ENCODE data around the gene MMP3.

MMP3 gene

GRCh38 chr11:102868339-102868738 lies 24.9 kb upstream of the MMP3 start:
- H4K20me1 ChIP-seq: no peaks in the 10 kb centered on the region
- H3K36me3 ChIP-seq: peaks cover 0 to 28% (median 0%) of the 10 kb centered on the region in 11 experiments; a peak in 3 of 22 replicates
- TF ChIP-seq Cebpa-rat (IDR thresholded peaks at IDR 0.05): no peak
- no peak overlapping the region for H3K4me3 ChIP-seq
- H3K4me2 ChIP-seq: peak overlapping the region; percentile 5 to 61 (median 20); a peak in 11 of 22 replicates
- H3K9ac ChIP-seq: no peak overlapping the region
- H3K9me3 ChIP-seq (replicated peaks in 1 of 11): no peaks in the 10 kb centered on the region
- H3K27ac ChIP-seq: peak overlapping the region in 5 of 11 experiments; percentile 13 to 52 (median 47); a peak in 6 of 22 replicates
- no peaks in the 10 kb centered on the region for H3K27me3 ChIP-seq
- peaks cover 0 to 22% (median 8%) of the 10 kb centered on the region in 10 experiments; a peak in 10 of 20 replicates for H3K4me1 ChIP-seq

GRCh38 chr11:102864724-102865123 lies 21.3 kb upstream of the MMP3 start:
- TF ChIP-seq Cebpa-rat (IDR thresholded peaks at IDR 0.05): no peak
- Histone ChIP-seq H3K9me3 (replicated peaks in 1 of 11) (no peaks in the 10 kb centered on the region), H4K20me1 (no peaks in the 10 kb centered on the region), H3K4me1 (peaks cover 0 to 31% (median 8%) of the 10 kb centered on the region in 10 experiments; a peak in 10 of 20 replicates), H3K4me2 (no peak overlapping the region), H3K36me3 (peaks cover 0 to 28% (median 0%) of the 10 kb centered on the region in 11 experiments; a peak in 3 of 22 replicates), H3K27me3 (no peaks in the 10 kb centered on the region), H3K27ac (no peak overlapping the region), H3K9ac (no peak overlapping the region), H3K4me3 (no peak overlapping the region)

- no peak overlapping the region for H3K9ac ChIP-seq
- no peaks in the 10 kb centered on the region for H3K9me3 ChIP-seq (replicated peaks in 1 of 11)
- H3K27me3 ChIP-seq: no peaks in the 10 kb centered on the region
- no peak overlapping the region for H3K4me2 ChIP-seq
- no peak for TF ChIP-seq Cebpa-rat (IDR thresholded peaks at IDR 0.05)
- no peaks in the 10 kb centered on the region for H3K4me1 ChIP-seq
- no peaks in the 10 kb centered on the region for H4K20me1 ChIP-seq
- H3K4me3 ChIP-seq: no peak overlapping the region
- no peaks in the 10 kb centered on the region for H3K36me3 ChIP-seq
- H3K27ac ChIP-seq: no peak overlapping the region
Measured at GRCh38 chr11:102853956-102854355, 10.5 kb upstream of the MMP3 start.

- Histone ChIP-seq H3K9ac (no peak overlapping the region), H3K4me3 (no peak overlapping the region), H3K4me1 (no peaks in the 10 kb centered on the region), H4K20me1 (no peaks in the 10 kb centered on the region), H3K27me3 (no peaks in the 10 kb centered on the region), H3K27ac (no peak overlapping the region), H3K36me3 (no peaks in the 10 kb centered on the region), H3K4me2 (no peak overlapping the region), H3K9me3 (replicated peaks in 1 of 11) (no peaks in the 10 kb centered on the region)
- TF ChIP-seq Cebpa-rat (IDR thresholded peaks at IDR 0.05): no peak
Measured at GRCh38 chr11:102853055-102853454, 9.6 kb upstream of the MMP3 start.

GRCh38 chr11:102850973-102851745 lies 7.8 kb upstream of the MMP3 start:
- no peaks in the 10 kb centered on the region for H3K36me3 ChIP-seq
- no peaks in the 10 kb centered on the region for H3K9me3 ChIP-seq (replicated peaks in 1 of 11)
- H3K27me3 ChIP-seq: no peaks in the 10 kb centered on the region
- no peak for TF ChIP-seq Cebpa-rat (IDR thresholded peaks at IDR 0.05)
- H3K4me1 ChIP-seq: no peaks in the 10 kb centered on the region
- H3K9ac ChIP-seq: no peak overlapping the region
- no peaks in the 10 kb centered on the region for H4K20me1 ChIP-seq
- no peak overlapping the region for H3K4me3 ChIP-seq
- no peak overlapping the region for H3K4me2 ChIP-seq
- no peak overlapping the region for H3K27ac ChIP-seq

- H3K4me1 ChIP-seq: no peaks in the 10 kb centered on the region
- no peak overlapping the region for H3K4me3 ChIP-seq
- H3K27me3 ChIP-seq: no peaks in the 10 kb centered on the region
- H3K36me3 ChIP-seq: no peaks in the 10 kb centered on the region
- H3K9me3 ChIP-seq (replicated peaks in 1 of 11): no peaks in the 10 kb centered on the region
- no peak overlapping the region for H3K27ac ChIP-seq
- H4K20me1 ChIP-seq: no peaks in the 10 kb centered on the region
- TF ChIP-seq Cebpa-rat (IDR thresholded peaks at IDR 0.05): no peak
- H3K4me2 ChIP-seq: no peak overlapping the region
- no peak overlapping the region for H3K9ac ChIP-seq
Measured at GRCh38 chr11:102849311-102849710, 5.9 kb upstream of the MMP3 start.

- Histone ChIP-seq H3K4me2 (no peak overlapping the region), H4K20me1 (no peaks in the 10 kb centered on the region), H3K9ac (no peak overlapping the region), H3K27ac (no peak overlapping the region), H3K9me3 (replicated peaks in 1 of 11) (no peaks in the 10 kb centered on the region), H3K4me1 (no peaks in the 10 kb centered on the region), H3K36me3 (no peaks in the 10 kb centered on the region), H3K4me3 (no peak overlapping the region), H3K27me3 (no peaks in the 10 kb centered on the region)
- TF ChIP-seq Cebpa-rat (IDR thresholded peaks at IDR 0.05): no peak
Measured at GRCh38 chr11:102846292-102846691, 2.9 kb upstream of the MMP3 start.

GRCh38 chr11:102842930-102843329 lies 479 bp downstream of the MMP3 start:
- Histone ChIP-seq H4K20me1 (no peaks in the 10 kb centered on the region), H3K27me3 (no peaks in the 10 kb centered on the region), H3K27ac (no peak overlapping the region), H3K4me1 (no peaks in the 10 kb centered on the region), H3K9ac (no peak overlapping the region), H3K36me3 (no peaks in the 10 kb centered on the region), H3K9me3 (replicated peaks in 1 of 11) (no peaks in the 10 kb centered on the region), H3K4me2 (no peak overlapping the region), H3K4me3 (no peak overlapping the region)
- no peak for TF ChIP-seq Cebpa-rat (IDR thresholded peaks at IDR 0.05)

- no peaks in the 10 kb centered on the region for H4K20me1 ChIP-seq
- H3K27ac ChIP-seq: no peak overlapping the region
- H3K36me3 ChIP-seq: no peaks in the 10 kb centered on the region
- H3K9ac ChIP-seq: no peak overlapping the region
- no peaks in the 10 kb centered on the region for H3K27me3 ChIP-seq
- no peak for TF ChIP-seq Cebpa-rat (IDR thresholded peaks at IDR 0.05)
- no peak overlapping the region for H3K4me3 ChIP-seq
- H3K9me3 ChIP-seq (replicated peaks in 1 of 11): no peaks in the 10 kb centered on the region
- no peaks in the 10 kb centered on the region for H3K4me1 ChIP-seq
- no peak overlapping the region for H3K4me2 ChIP-seq
Measured at GRCh38 chr11:102840018-102840417, 3.4 kb downstream of the MMP3 start.

GRCh38 chr11:102837646-102838045 lies 5.8 kb downstream of the MMP3 start:
- H3K4me3 ChIP-seq: no peak overlapping the region
- no peaks in the 10 kb centered on the region for H3K36me3 ChIP-seq
- H3K27me3 ChIP-seq: no peaks in the 10 kb centered on the region
- no peaks in the 10 kb centered on the region for H4K20me1 ChIP-seq
- no peak overlapping the region for H3K4me2 ChIP-seq
- H3K27ac ChIP-seq: no peak overlapping the region
- H3K9me3 ChIP-seq (replicated peaks in 1 of 11): no peaks in the 10 kb centered on the region
- H3K9ac ChIP-seq: no peak overlapping the region
- no peaks in the 10 kb centered on the region for H3K4me1 ChIP-seq
- no peak for TF ChIP-seq Cebpa-rat (IDR thresholded peaks at IDR 0.05)
